Left lung (tissue), 10 donors: ENCODE measurements around the gene GRIPAP1. TPM values are rescaled to one million over a fixed set of nuclear protein-coding genes. Genes with fewer than 3 reads are reported as not detected.
"Not testable (repeated sequence)": the region's sequence is repeated elsewhere in the genome, so short reads cannot be mapped to it uniquely, and the experiment has no call there.

Experiments used
- ATAC-seq: fragments of 200-7000 bp; cut with Tn5 transposase; one replicate; pipeline ENCODE4 v1.9.1; 2020; ENCODE audit warnings: moderate library complexity
- DNase-seq, 4 donors: peaks; one replicate each; pipeline ENCODE4 v3.0.0-alpha.2; 2013 to 2020
- H3K27ac ChIP-seq, 2 donors: fragments of 200-600 bp; sonication (generic) in 1 of 2; one replicate each; pipeline versions ENCODE4 v1.5.0 to v1.8.0; 2020 to 2021
- H3K27me3 ChIP-seq, 2 donors: fragments of 200-600 bp; sonication (generic) in 1 of 2; one replicate each; pipeline versions ENCODE4 v1.5.0 to v1.8.0; 2020 to 2021
- H3K36me3 ChIP-seq, 2 donors: fragments of 200-600 bp; sonication (generic) in 1 of 2; one replicate each; pipeline versions ENCODE4 v1.5.0 to v1.8.0; 2020 to 2021
- H3K4me1 ChIP-seq, 2 donors: fragments of 200-600 bp; one replicate each; pipeline ENCODE4 v1.8.0; 2021
- H3K4me3 ChIP-seq, 2 donors: fragments of 200-600 bp; sonication (generic) in 1 of 2; one replicate each; pipeline versions ENCODE4 v1.5.0 to v1.8.0; 2020 to 2021; ENCODE audit warnings: mild to moderate bottlenecking in 1 of 2
- H3K9me3 ChIP-seq, 2 donors: fragments of 200-600 bp; sonication (generic) in 1 of 2; one replicate each; pipeline versions ENCODE4 v1.5.0 to v1.8.0; 2020 to 2021
- CTCF ChIP-seq, 2 donors: fragments of 200-600 bp; sonication (generic) in 1 of 2; IDR thresholded peaks; one replicate each; pipeline versions ENCODE4 v1.5.0 to v1.8.0; 2021; ENCODE audit warnings: antibody characterized with exemption in 2 of 2
- intact Hi-C, 2 donors: fragments of 100-400 bp; cut with DNase I; formaldehyde crosslinking; loops; one replicate each; pipeline versions ENCODE4 v1.11.2 to v1.14.2; 2022
- polyA plus RNA-seq, 6 donors: library from polyadenylated mRNA; unstranded; fragments of 120-200 nt; gene quantifications; one replicate each; pipeline ENCODE4 v1.2.1, GENCODE V29; 2013; ENCODE audit not compliant: insufficient read length in 6 of 6
- total RNA-seq, 2 donors: library from RNA; stranded (reverse); fragmentation: NEBNext Ultra II Directional; extraction: Animal tissue kit (Norgen Biotek cat#: 25700); gene quantifications; one replicate each; pipeline ENCODE4 v1.2.1, GENCODE V29; 2021
- donor health status: DM: no; HTN: yes; CAD: no.
- donor health status: DM: no; HTN: no; CAD: no.

GRIPAP1 gene
- total and polyA plus RNA-seq, 8 donors, result 36.1 to 67.1 (median 57.6) TPM

- Histone ChIP-seq H3K9me3 (no peaks in the 10 kb centered on the region), H3K36me3 (peaks cover 0 to 82% of the 10 kb centered on the region in 2 donors), H3K27me3 (no peaks in the 10 kb centered on the region), H3K4me3 (no peak overlapping the region), H3K27ac (no peak overlapping the region), H3K4me1 (no peaks in the 10 kb centered on the region)
- intact Hi-C loops, result no loop called here
- DNase-seq (no peak), ATAC-seq (no peak)
- no peak for TF ChIP-seq CTCF (IDR thresholded peaks at IDR 0.05)
Observed at GRCh38 chrX:48983896-48984295, 18.2 kb downstream of the GRIPAP1 start.

DNA sequence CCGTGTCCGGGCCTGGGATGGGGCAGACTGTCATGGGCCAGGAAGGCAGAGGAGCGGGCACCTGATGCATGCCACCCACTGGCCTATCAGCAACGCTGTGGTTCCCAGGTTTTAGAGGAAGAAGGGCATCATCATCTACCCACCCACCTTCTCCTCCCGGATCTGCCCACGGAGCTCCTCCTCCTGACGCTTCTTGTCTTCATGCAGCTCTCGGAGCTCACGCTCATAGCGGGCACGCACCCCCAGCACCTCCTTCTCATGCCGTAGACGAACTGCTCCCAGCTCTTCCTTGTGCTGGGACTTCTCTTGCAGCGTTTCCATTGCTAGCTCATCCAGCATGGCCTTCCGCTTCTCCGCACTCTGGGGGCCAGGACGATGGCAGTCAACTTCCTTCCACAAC, 19.0 kb downstream of the GRIPAP1 start:
- Histone ChIP-seq H3K27me3 (no peaks in the 10 kb centered on the region), H3K4me3 (no peak overlapping the region), H3K36me3 (peaks cover 0 to 80% of the 10 kb centered on the region in 2 donors), H3K27ac (no peak overlapping the region), H3K4me1 (no peaks in the 10 kb centered on the region), H3K9me3 (no peaks in the 10 kb centered on the region)
- no peak for ATAC-seq
- DNase-seq, result no peak
- intact Hi-C loops, result no loop called here
- TF ChIP-seq CTCF (IDR thresholded peaks at IDR 0.05), result no peak

DNA sequence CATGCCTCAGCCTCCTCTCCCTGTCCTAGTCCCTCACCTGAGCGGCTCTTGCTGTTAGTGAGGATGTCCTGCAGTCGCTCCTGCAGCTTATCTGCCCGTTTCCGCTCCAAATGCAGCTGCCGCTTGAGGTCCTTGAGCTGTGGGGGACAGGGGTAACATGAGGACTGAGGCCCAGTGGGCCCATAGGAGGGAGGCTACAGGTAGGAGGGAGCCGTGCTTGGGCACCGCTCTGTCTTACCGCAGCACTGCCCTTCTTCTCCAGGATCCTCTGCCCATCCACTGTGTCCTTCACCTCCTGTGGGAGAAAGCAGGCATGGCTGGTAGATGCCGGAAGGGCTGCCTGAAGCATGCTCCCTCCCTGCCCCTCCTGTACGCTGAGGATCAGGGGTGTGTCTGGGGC, 20.9 kb downstream of the GRIPAP1 start:
- H3K36me3 ChIP-seq, result peaks cover 0 to 89% of the 10 kb centered on the region in 2 donors
- H3K4me3 ChIP-seq, result no peak overlapping the region
- DNase-seq (no peak), ATAC-seq (no peak)
- no peaks in the 10 kb centered on the region for H3K4me1 ChIP-seq
- no peaks in the 10 kb centered on the region for H3K27me3 ChIP-seq
- intact Hi-C loops, result no loop called here
- no peaks in the 10 kb centered on the region for H3K9me3 ChIP-seq
- H3K27ac ChIP-seq, result no peak overlapping the region
- no peak for TF ChIP-seq CTCF (IDR thresholded peaks at IDR 0.05)

GRCh38 chrX:48980341-48980740, 21.7 kb downstream of the GRIPAP1 start:
- H3K9me3 ChIP-seq, H3K4me1 ChIP-seq, DNase-seq, intact Hi-C loops, H3K27me3 ChIP-seq, H3K27ac ChIP-seq, H3K4me3 ChIP-seq, ATAC-seq: not testable (repeated sequence)
- H3K36me3 ChIP-seq, result peaks cover 0 to 89% of the 10 kb centered on the region in 2 donors

DNA sequence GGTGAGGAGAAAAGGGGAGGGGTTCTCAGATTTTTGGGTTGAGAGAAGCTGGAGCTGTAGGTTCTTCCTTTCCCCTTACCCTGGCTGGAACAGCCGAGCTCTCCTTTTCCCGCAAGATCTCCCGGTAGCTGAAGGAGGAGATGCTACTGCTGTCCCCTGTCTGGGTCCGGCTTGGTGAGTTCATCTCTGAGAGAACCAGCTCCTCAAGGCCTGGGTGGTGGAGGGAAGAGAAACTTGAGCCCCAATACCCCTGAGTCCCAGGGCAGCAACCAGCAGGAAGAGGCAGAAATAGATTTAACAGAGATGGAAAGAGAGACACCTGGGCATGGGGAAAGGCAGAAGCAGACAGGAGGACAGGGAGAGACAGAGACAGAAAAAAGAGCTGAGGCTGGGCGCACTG, 23.8 kb downstream of the GRIPAP1 start:
- ATAC-seq, result no peak

More for the DNA sequence above, 23.8 kb downstream of the GRIPAP1 start:
- peaks cover 0 to 83% of the 10 kb centered on the region in 2 donors for H3K36me3 ChIP-seq
- no peaks in the 10 kb centered on the region for H3K9me3 ChIP-seq
- no peaks in the 10 kb centered on the region for H3K27me3 ChIP-seq
- intact Hi-C loops, result no loop called here
- H3K4me3 ChIP-seq, result no peak overlapping the region
- no peaks in the 10 kb centered on the region for H3K4me1 ChIP-seq
- no peak overlapping the region for H3K27ac ChIP-seq
- TF ChIP-seq CTCF (IDR thresholded peaks at IDR 0.05), result no peak
- DNase-seq, result no peak
